ACC112 (cell line): ENCODE data around the gene GRIN2B.

Experiments
- H2AFZ ChIP-seq: fragments of 200-600 bp; sonication (generic); one replicate; pipeline ENCODE4 v1.6.0; 2017; ENCODE audit warnings: antibody characterized with exemption, low read length; ENCODE audit not compliant: unreplicated experiment
- H3K27ac ChIP-seq: fragments of 200-600 bp; sonication (generic); 2 replicates; pipeline ENCODE4 v1.5.1; 2014; ENCODE audit warnings: low read depth, mild to moderate bottlenecking, antibody characterized with exemption, low read length, moderate library complexity
- H3K27me3 ChIP-seq: fragments of 200-600 bp; sonication (generic); 2 replicates; pipeline ENCODE4 v1.6.1; 2014; ENCODE audit warnings: mild to moderate bottlenecking, antibody characterized with exemption, low read length, moderate library complexity, mixed read lengths; ENCODE audit not compliant: insufficient read depth
- H3K36me3 ChIP-seq: fragments of 200-600 bp; sonication (generic); 2 replicates; pipeline ENCODE4 v1.6.1; 2016; ENCODE audit warnings: mild to moderate bottlenecking, antibody characterized with exemption, low read length, moderate library complexity, mixed read lengths; ENCODE audit not compliant: insufficient read depth
- H3K4me1 ChIP-seq: fragments of 200-600 bp; sonication (generic); one replicate; pipeline ENCODE4 v1.6.1; 2016; ENCODE audit warnings: low read length, mixed read lengths; ENCODE audit not compliant: insufficient read depth, unreplicated experiment, control insufficient read depth
- H3K4me3 ChIP-seq: fragments of 200-600 bp; sonication (generic); 2 replicates; pipeline ENCODE4 v1.5.1; 2014; ENCODE audit warnings: mild to moderate bottlenecking, low read depth, low read length
- H3K79me2 ChIP-seq: fragments of 200-600 bp; sonication (generic); one replicate; pipeline ENCODE4 v1.6.0; 2016; ENCODE audit warnings: low read length; ENCODE audit not compliant: control insufficient read depth, unreplicated experiment, insufficient read depth

Gene GRIN2B

GRCh38 chr12:13940335-13940865, 41.0 kb downstream of the GRIN2B start:
- H3K27ac ChIP-seq, result no peak overlapping the region
- H3K4me3 ChIP-seq, result no peak overlapping the region
- no peaks in the 10 kb centered on the region for H3K36me3 ChIP-seq
- H2AFZ ChIP-seq, result no peak overlapping the region
- H3K4me1 ChIP-seq, result no peaks in the 10 kb centered on the region
- no peaks in the 10 kb centered on the region for H3K27me3 ChIP-seq
- H3K79me2 ChIP-seq, result no peaks in the 10 kb centered on the region

DNA sequence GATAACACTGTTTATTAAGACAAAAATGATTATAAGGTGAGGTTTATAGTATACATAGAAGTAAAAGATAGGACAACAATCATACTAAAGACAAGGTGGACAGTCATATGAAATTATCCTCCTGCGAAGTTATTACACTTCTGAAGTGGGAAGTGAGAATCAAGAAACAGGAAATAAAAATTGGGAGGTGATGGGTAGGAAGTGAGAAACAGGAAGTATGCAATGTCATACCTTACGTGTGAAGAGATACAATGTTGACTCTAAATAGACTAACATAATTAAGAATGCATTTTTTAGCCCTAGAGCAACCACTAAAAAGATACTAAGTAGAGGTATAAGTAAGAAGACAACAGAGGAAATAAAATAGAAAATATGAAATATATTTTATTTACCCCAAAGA, 43.7 kb downstream of the GRIN2B start:
- H3K79me2 ChIP-seq, result no peaks in the 10 kb centered on the region
- no peak overlapping the region for H3K4me3 ChIP-seq
- H3K27me3 ChIP-seq, result no peaks in the 10 kb centered on the region
- H2AFZ ChIP-seq, result no peak overlapping the region
- H3K27ac ChIP-seq, result no peak overlapping the region
- no peaks in the 10 kb centered on the region for H3K36me3 ChIP-seq
- no peaks in the 10 kb centered on the region for H3K4me1 ChIP-seq

GRCh38 chr12:13935169-13935568, 46.2 kb downstream of the GRIN2B start:
- no peaks in the 10 kb centered on the region for H3K4me1 ChIP-seq
- no peak overlapping the region for H2AFZ ChIP-seq
- no peaks in the 10 kb centered on the region for H3K27me3 ChIP-seq
- H3K27ac ChIP-seq, result no peak overlapping the region
- H3K36me3 ChIP-seq, result no peaks in the 10 kb centered on the region
- H3K4me3 ChIP-seq, result no peak overlapping the region
- H3K79me2 ChIP-seq, result no peaks in the 10 kb centered on the region
